Activated T-cell treated with anti-CD3 and anti-CD28 coated beads for 24 hours (primary cell): ENCODE measurements around the gene ADCY5.

ENCODE experiments used
- DNase-seq: peaks from one replicate; pipeline ENCODE4 v3.0.0-alpha.2; 2020; ENCODE audit warnings: low read depth

Gene ADCY5

GRCh38 chr3:123386477-123387040, 62.3 kb downstream of the ADCY5 start:
- no peak for DNase-seq

- DNase-seq, result no peak
Observed at GRCh38 chr3:123385981-123386380, 62.9 kb downstream of the ADCY5 start.

GRCh38 chr3:123385499-123385898, 63.4 kb downstream of the ADCY5 start:
- no peak for DNase-seq

GRCh38 chr3:123385001-123385401, 63.9 kb downstream of the ADCY5 start:
- no peak for DNase-seq

- no peak for DNase-seq
Observed at GRCh38 chr3:123384256-123384655, 64.6 kb downstream of the ADCY5 start.

GRCh38 chr3:123383091-123384053, 65.5 kb downstream of the ADCY5 start:
- DNase-seq, result no peak

GRCh38 chr3:123380261-123380660, 68.6 kb downstream of the ADCY5 start:
- DNase-seq, result no peak

- no peak for DNase-seq
Observed at GRCh38 chr3:123379041-123379830, 69.7 kb downstream of the ADCY5 start.

- no peak for DNase-seq
Observed at GRCh38 chr3:123378409-123378915, 70.4 kb downstream of the ADCY5 start.

- DNase-seq, result no peak
Observed at GRCh38 chr3:123377243-123377740, 71.6 kb downstream of the ADCY5 start.

GRCh38 chr3:123376451-123377242, 72.2 kb downstream of the ADCY5 start:
- no peak for DNase-seq

- DNase-seq, result no peak
Observed at GRCh38 chr3:123375014-123375940, 73.6 kb downstream of the ADCY5 start.

- DNase-seq, result no peak
Observed at GRCh38 chr3:123374016-123374415, 74.9 kb downstream of the ADCY5 start.

GRCh38 chr3:123373474-123373987, 75.4 kb downstream of the ADCY5 start:
- DNase-seq, result no peak

- DNase-seq, result no peak
Observed at GRCh38 chr3:123372686-123373473, 76.0 kb downstream of the ADCY5 start.

- DNase-seq, result no peak
Observed at GRCh38 chr3:123371859-123372685, 76.8 kb downstream of the ADCY5 start.

- no peak for DNase-seq
Observed at GRCh38 chr3:123371426-123371825, 77.5 kb downstream of the ADCY5 start.

- no peak for DNase-seq
Observed at GRCh38 chr3:123370819-123371218, 78.1 kb downstream of the ADCY5 start.
